ENCODE measurements around the gene CNDP2.
"Not testable (repeated sequence)": the region's sequence is repeated elsewhere in the genome, so short reads cannot be mapped to it uniquely, and the experiment has no call there.

The CNDP2 gene

GRCh38 chr18:74517236-74517630 is 21.1 kb downstream of the CNDP2 start:
- DNase-seq (ENCODE audit: low read depth in 2 of 2), result no peak

GRCh38 chr18:74518456-74519295 is 22.5 kb downstream of the CNDP2 start:
- DNase-seq (ENCODE audit: low read depth in 2 of 2), result no peak

- DNase-seq (ENCODE audit: low read depth in 2 of 2), result no peak
Observed at GRCh38 chr18:74519320-74520095, 23.3 kb downstream of the CNDP2 start.

- DNase-seq (ENCODE audit: low read depth in 2 of 2), result no peak
Observed at GRCh38 chr18:74520096-74520833, 24.1 kb downstream of the CNDP2 start.

GRCh38 chr18:74521068-74521725 is 25.0 kb downstream of the CNDP2 start:
- DNase-seq (ENCODE audit: low read depth in 2 of 2), result no peak

GRCh38 chr18:74522635-74523548 is 26.7 kb downstream of the CNDP2 start:
- DNase-seq (ENCODE audit: low read depth in 2 of 2), result no peak

- no peak for DNase-seq (ENCODE audit: low read depth in 2 of 2)
Observed at GRCh38 chr18:74524097-74524496, 27.9 kb downstream of the CNDP2 start.

GRCh38 chr18:74524915-74525314 is 28.8 kb downstream of the CNDP2 start:
- DNase-seq (ENCODE audit: low read depth in 2 of 2), result not testable (repeated sequence)

GRCh38 chr18:74525741-74526140 is 29.6 kb downstream of the CNDP2 start:
- no peak for DNase-seq (ENCODE audit: low read depth in 2 of 2)

- no peak for DNase-seq (ENCODE audit: low read depth in 2 of 2)
Observed at GRCh38 chr18:74526488-74526887, 30.3 kb downstream of the CNDP2 start.

- no peak for DNase-seq (ENCODE audit: low read depth in 2 of 2)
Observed at GRCh38 chr18:74528478-74528877, 32.3 kb downstream of the CNDP2 start.

GRCh38 chr18:74528913-74529312 is 32.8 kb downstream of the CNDP2 start:
- DNase-seq (ENCODE audit: low read depth in 2 of 2), result no peak

- no peak for DNase-seq (ENCODE audit: low read depth in 2 of 2)
Observed at GRCh38 chr18:74529378-74529777, 33.2 kb downstream of the CNDP2 start.

GRCh38 chr18:74529811-74530583 is 33.8 kb downstream of the CNDP2 start:
- no peak for DNase-seq (ENCODE audit: low read depth in 2 of 2)

- DNase-seq (ENCODE audit: low read depth in 2 of 2), result no peak
Observed at GRCh38 chr18:74530584-74530862, 34.4 kb downstream of the CNDP2 start.

GRCh38 chr18:74531043-74531442 is 34.9 kb downstream of the CNDP2 start:
- DNase-seq (ENCODE audit: low read depth in 2 of 2), result no peak

GRCh38 chr18:74532511-74533025 is 36.4 kb downstream of the CNDP2 start:
- DNase-seq (ENCODE audit: low read depth in 2 of 2), result no peak

- no peak for DNase-seq (ENCODE audit: low read depth in 2 of 2)
Observed at GRCh38 chr18:74533666-74534065, 37.5 kb downstream of the CNDP2 start.

GRCh38 chr18:74534150-74534969 is 38.2 kb downstream of the CNDP2 start, which contains the start of gene CNDP1:
TSS of gene CNDP1 (plus strand) at chr18:74534500. CDS start at chr18:74534668, 168 bp downstream.
- no peak for DNase-seq (ENCODE audit: low read depth in 2 of 2)
